OCI-M2 (cell line): Measurements from ENCODE around the gene CIAO3.
"Not testable (repeated sequence)": the region's sequence is repeated elsewhere in the genome, so short reads cannot be mapped to it uniquely, and the experiment has no call there.

Experiments used
- DNase-seq: peaks from one replicate; lab custom pipeline; 2025; ENCODE audit not compliant: unreplicated experiment; lab: John Stamatoyannopoulos, UW

Gene CIAO3

GRCh38 chr16:760545-761343 lies 19.9 kb upstream of the CIAO3 start, which contains the start of gene MSLN:
MSLN (plus strand) TSS chr16:760734; CDS start chr16:762681, 1,947 bp downstream.
- no peak for DNase-seq

- DNase-seq = no peak
Measured at GRCh38 chr16:760065-760464, 19.3 kb upstream of the CIAO3 start.

GRCh38 chr16:759110-759910 lies 18.5 kb upstream of the CIAO3 start:
- DNase-seq = no peak

GRCh38 chr16:756428-756827 lies 15.6 kb upstream of the CIAO3 start:
- DNase-seq = no peak

GRCh38 chr16:754656-755055 lies 13.9 kb upstream of the CIAO3 start:
- no peak for DNase-seq

- not testable (repeated sequence) for DNase-seq
Measured at GRCh38 chr16:754121-754607, 13.4 kb upstream of the CIAO3 start.

GRCh38 chr16:752007-752312 lies 11.2 kb upstream of the CIAO3 start:
- no peak for DNase-seq

- no peak for DNase-seq
Measured at GRCh38 chr16:751152-752006, 10.6 kb upstream of the CIAO3 start.

- DNase-seq = no peak
Measured at GRCh38 chr16:750485-750884, 9.7 kb upstream of the CIAO3 start.

- no peak for DNase-seq
Measured at GRCh38 chr16:749010-749409, 8.2 kb upstream of the CIAO3 start.

GRCh38 chr16:747978-748746 lies 7.4 kb upstream of the CIAO3 start:
- no peak for DNase-seq

- no peak for DNase-seq
Measured at GRCh38 chr16:746637-747036, 5.8 kb upstream of the CIAO3 start.

- DNase-seq = no peak
Measured at GRCh38 chr16:745739-746138, 4.9 kb upstream of the CIAO3 start.

- no peak for DNase-seq
Measured at GRCh38 chr16:743794-744500, 3.1 kb upstream of the CIAO3 start.

GRCh38 chr16:742894-743293 lies 2.1 kb upstream of the CIAO3 start:
- DNase-seq = not testable (repeated sequence)

GRCh38 chr16:741986-742629 lies 1.3 kb upstream of the CIAO3 start:
- DNase-seq = no peak

GRCh38 chr16:740459-740763 lies 386 bp downstream of the CIAO3 start:
- DNase-seq = no peak

GRCh38 chr16:739560-740458 lies 988 bp downstream of the CIAO3 start:
- DNase-seq = no peak
